HL-60 (cell line): ENCODE measurements around the gene C22orf23.

Source experiments
- DNase-seq, 2 experiments: peaks; one replicate each; pipeline ENCODE4 v3.0.0-alpha.2; 2010 to 2020; ENCODE audit warnings: low read depth in 1 of 2, low spot score in 1 of 2
- H3K27ac ChIP-seq: fragments of 250-450 bp; sonication (Bioruptor Pico); replicated peaks from 2 replicates; pipeline ENCODE4 v1.5.1; 2020; ENCODE audit warnings: mild to moderate bottlenecking, moderate library complexity
- H3K27me3 ChIP-seq: fragments of 250-450 bp; sonication (Bioruptor Pico); 2 replicates; pipeline ENCODE4 v1.5.1; 2021; ENCODE audit warnings: mild to moderate bottlenecking, moderate library complexity; ENCODE audit not compliant: insufficient read depth, poor library complexity, severe bottlenecking
- H3K4me3 ChIP-seq: replicated peaks from 2 replicates; pipeline ENCODE4 v1.5.1; 2011; ENCODE audit warnings: mild to moderate bottlenecking, control low read depth, low read length; ENCODE audit not compliant: insufficient read depth
- CTCF ChIP-seq: IDR thresholded peaks from one replicate; pipeline ENCODE4 v1.5.1; 2011; ENCODE audit warnings: low read length, control low read depth, inconsistent platforms; ENCODE audit not compliant: insufficient read depth
- GABPA ChIP-seq: IDR thresholded peaks from 2 replicates; pipeline ENCODE4 v1.6.1; 2012; ENCODE audit warnings: low read depth
- POLR2AphosphoS5 ChIP-seq: IDR thresholded peaks from 2 replicates; pipeline ENCODE4 v1.6.1; 2012; ENCODE audit warnings: low read depth
- SPI1 ChIP-seq: IDR thresholded peaks from 2 replicates; pipeline ENCODE4 v1.6.1; 2012; ENCODE audit warnings: low read depth, mild to moderate bottlenecking, borderline replicate concordance
- TF ChIP-seq, protein P1 (sequence below): IDR thresholded peaks from 2 replicates; pipeline ENCODE4 v1.6.1; 2012; ENCODE audit warnings: low read depth; ENCODE audit not compliant: insufficient replicate concordance

C22orf23 gene

DNA sequence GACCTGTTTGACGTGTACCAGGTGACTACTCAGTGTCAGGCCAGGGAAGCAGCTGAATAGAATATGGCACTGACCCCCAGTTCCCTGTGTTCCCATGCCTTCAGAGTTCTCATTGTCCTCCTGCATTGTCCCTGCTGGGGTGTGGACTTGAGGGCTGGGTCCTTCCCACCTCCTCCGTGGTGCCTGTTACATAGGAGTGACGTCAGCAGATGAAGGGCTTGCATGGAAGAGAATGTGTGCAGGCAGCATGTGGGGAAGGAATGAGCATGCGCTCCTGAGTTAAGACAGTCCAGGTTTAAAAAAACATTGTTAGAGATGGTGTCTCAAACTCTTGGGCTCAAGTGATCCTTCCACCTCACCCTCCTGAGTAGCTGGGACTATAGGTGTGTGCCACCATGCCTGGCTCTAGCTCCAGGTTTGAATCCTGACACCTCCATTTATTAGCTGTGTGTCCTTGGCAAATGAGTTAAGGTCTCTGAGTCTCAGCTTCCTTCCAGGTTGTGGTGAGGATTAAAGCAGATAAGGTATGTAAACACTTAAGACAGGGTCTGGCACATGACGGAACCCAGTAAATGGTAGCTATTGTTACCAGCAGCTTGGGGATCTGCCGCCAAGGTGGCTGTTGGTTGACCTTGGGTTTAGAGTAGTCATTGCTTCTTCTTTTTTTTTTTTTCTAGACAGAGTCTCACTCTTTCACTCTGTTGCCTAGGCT, 38.5 kb upstream of the C22orf23 start:
- TF ChIP-seq CTCF, result no peak
- no peak for TF ChIP-seq POLR2AphosphoS5
- no peak for TF ChIP-seq SPI1
- TF ChIP-seq, protein P1, sequence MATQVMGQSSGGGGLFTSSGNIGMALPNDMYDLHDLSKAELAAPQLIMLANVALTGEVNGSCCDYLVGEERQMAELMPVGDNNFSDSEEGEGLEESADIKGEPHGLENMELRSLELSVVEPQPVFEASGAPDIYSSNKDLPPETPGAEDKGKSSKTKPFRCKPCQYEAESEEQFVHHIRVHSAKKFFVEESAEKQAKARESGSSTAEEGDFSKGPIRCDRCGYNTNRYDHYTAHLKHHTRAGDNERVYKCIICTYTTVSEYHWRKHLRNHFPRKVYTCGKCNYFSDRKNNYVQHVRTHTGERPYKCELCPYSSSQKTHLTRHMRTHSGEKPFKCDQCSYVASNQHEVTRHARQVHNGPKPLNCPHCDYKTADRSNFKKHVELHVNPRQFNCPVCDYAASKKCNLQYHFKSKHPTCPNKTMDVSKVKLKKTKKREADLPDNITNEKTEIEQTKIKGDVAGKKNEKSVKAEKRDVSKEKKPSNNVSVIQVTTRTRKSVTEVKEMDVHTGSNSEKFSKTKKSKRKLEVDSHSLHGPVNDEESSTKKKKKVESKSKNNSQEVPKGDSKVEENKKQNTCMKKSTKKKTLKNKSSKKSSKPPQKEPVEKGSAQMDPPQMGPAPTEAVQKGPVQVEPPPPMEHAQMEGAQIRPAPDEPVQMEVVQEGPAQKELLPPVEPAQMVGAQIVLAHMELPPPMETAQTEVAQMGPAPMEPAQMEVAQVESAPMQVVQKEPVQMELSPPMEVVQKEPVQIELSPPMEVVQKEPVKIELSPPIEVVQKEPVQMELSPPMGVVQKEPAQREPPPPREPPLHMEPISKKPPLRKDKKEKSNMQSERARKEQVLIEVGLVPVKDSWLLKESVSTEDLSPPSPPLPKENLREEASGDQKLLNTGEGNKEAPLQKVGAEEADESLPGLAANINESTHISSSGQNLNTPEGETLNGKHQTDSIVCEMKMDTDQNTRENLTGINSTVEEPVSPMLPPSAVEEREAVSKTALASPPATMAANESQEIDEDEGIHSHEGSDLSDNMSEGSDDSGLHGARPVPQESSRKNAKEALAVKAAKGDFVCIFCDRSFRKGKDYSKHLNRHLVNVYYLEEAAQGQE, result no peak
- no peak for TF ChIP-seq GABPA
- H3K27ac ChIP-seq, result no peak overlapping the region

DNA sequence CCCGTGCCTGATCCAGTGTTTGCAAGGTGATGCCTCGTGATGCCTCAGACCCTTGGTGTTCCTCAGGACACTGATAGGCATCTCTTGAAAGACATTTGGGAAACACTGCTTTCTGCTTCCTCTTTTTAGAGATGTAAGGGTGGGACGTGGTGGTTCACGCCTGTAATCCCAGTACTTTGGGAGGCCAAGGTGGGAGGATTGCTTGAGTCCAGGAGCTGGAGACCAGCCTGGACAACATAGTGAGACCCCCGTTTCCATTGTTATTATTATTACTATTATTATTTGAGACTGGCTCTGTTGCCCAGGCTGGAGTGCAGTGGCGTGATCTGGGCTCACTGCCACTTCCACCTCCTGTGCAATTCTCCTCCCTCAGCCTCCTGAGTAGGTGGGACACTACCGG, 37.5 kb upstream of the C22orf23 start:
- no peak overlapping the region for H3K27ac ChIP-seq
- H3K27me3 ChIP-seq, result no peaks in the 10 kb centered on the region
- no peak for TF ChIP-seq CTCF
- TF ChIP-seq, protein P1, result no peak
- TF ChIP-seq GABPA, result no peak
- no peak for TF ChIP-seq SPI1
- no peak for TF ChIP-seq POLR2AphosphoS5
- H3K4me3 ChIP-seq, result no peak overlapping the region
- no peak for DNase-seq

More for the DNA sequence above, 38.5 kb upstream of the C22orf23 start:
- no peak for DNase-seq
- Histone ChIP-seq H3K27me3 (no peaks in the 10 kb centered on the region), H3K4me3 (no peak overlapping the region)

GRCh38 chr22:37990301-37990700, 36.9 kb upstream of the C22orf23 start:
- Histone ChIP-seq H3K27ac (no peak overlapping the region), H3K4me3 (no peak overlapping the region), H3K27me3 (no peaks in the 10 kb centered on the region)
- DNase-seq, result no peak
- TF ChIP-seq CTCF, result no peak
- no peak for TF ChIP-seq SPI1
- TF ChIP-seq, protein P1, result no peak
- no peak for TF ChIP-seq POLR2AphosphoS5
- no peak for TF ChIP-seq GABPA
